Ishikawa (cell line): Measurements from ENCODE around the gene TMEM117.

Source experiments
- RAD21 ChIP-seq: IDR thresholded peaks from 2 replicates; pipeline ENCODE4 v1.6.1; 2012; ENCODE audit warnings: low read depth
- TEAD4 ChIP-seq: IDR thresholded peaks from 2 replicates; pipeline ENCODE4 v1.6.1; 2012
- USF1 ChIP-seq: IDR thresholded peaks from 2 replicates; pipeline ENCODE4 v1.6.1; 2012
- YY1 ChIP-seq: IDR thresholded peaks from 2 replicates; pipeline ENCODE4 v1.6.1; 2012; ENCODE audit warnings: low read depth
- ZBTB7A ChIP-seq: IDR thresholded peaks from 2 replicates; pipeline ENCODE4 v1.6.1; 2012; ENCODE audit warnings: low read depth
- TF ChIP-seq, protein P1 (sequence below): IDR thresholded peaks from 2 replicates; pipeline ENCODE4 v1.6.1; 2012; ENCODE audit warnings: low read depth, mild to moderate bottlenecking

- TF ChIP-seq, protein P1, sequence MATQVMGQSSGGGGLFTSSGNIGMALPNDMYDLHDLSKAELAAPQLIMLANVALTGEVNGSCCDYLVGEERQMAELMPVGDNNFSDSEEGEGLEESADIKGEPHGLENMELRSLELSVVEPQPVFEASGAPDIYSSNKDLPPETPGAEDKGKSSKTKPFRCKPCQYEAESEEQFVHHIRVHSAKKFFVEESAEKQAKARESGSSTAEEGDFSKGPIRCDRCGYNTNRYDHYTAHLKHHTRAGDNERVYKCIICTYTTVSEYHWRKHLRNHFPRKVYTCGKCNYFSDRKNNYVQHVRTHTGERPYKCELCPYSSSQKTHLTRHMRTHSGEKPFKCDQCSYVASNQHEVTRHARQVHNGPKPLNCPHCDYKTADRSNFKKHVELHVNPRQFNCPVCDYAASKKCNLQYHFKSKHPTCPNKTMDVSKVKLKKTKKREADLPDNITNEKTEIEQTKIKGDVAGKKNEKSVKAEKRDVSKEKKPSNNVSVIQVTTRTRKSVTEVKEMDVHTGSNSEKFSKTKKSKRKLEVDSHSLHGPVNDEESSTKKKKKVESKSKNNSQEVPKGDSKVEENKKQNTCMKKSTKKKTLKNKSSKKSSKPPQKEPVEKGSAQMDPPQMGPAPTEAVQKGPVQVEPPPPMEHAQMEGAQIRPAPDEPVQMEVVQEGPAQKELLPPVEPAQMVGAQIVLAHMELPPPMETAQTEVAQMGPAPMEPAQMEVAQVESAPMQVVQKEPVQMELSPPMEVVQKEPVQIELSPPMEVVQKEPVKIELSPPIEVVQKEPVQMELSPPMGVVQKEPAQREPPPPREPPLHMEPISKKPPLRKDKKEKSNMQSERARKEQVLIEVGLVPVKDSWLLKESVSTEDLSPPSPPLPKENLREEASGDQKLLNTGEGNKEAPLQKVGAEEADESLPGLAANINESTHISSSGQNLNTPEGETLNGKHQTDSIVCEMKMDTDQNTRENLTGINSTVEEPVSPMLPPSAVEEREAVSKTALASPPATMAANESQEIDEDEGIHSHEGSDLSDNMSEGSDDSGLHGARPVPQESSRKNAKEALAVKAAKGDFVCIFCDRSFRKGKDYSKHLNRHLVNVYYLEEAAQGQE, result no peak
- TF ChIP-seq ZBTB7A (no peak), RAD21 (no peak), TEAD4 (no peak), USF1 (no peak), YY1 (no peak)
Measured at GRCh38 chr12:43858096-43858495, 22.2 kb downstream of the TMEM117 start.
